Esophagus muscularis mucosa (tissue), 4 donors: Measurements from ENCODE around the gene GPATCH3. TPM values are rescaled to one million over a fixed set of nuclear protein-coding genes. Genes with fewer than 3 reads are reported as not detected.

Experiments
- DNase-seq: peaks from one replicate; pipeline ENCODE4 v3.0.0-alpha.2; 2017; ENCODE audit errors: extremely low spot score
- H3K27ac ChIP-seq, 4 donors: fragments of 200-600 bp; sonication (generic); replicated peaks in 1 of 4; 1 replicate in 3 of 4; 2 replicates in 1 of 4; pipeline ENCODE4 v1.5.1; 2016 to 2019; ENCODE audit warnings: mild to moderate bottlenecking in 1 of 4
- H3K27me3 ChIP-seq, 4 donors: fragments of 200-600 bp; sonication (generic); one replicate each; pipeline versions ENCODE4 v1.5.1 to v1.6.0; 2016 to 2019
- H3K36me3 ChIP-seq, 4 donors: fragments of 200-600 bp; sonication (generic); one replicate each; pipeline ENCODE4 v1.5.1; 2016 to 2019
- H3K4me1 ChIP-seq, 4 donors: fragments of 200-600 bp; sonication (generic); one replicate each; pipeline ENCODE4 v1.5.1; 2016 to 2019
- H3K4me3 ChIP-seq, 4 donors: fragments of 200-600 bp; sonication (generic); 1 replicate in 2 of 4; 2 replicates in 2 of 4; pipeline ENCODE4 v1.5.1; 2016 to 2019; ENCODE audit warnings: mild to moderate bottlenecking in 4 of 4, moderate library complexity in 1 of 4
- H3K9me3 ChIP-seq, 4 donors: fragments of 200-600 bp; sonication (generic); 1 replicate in 3 of 4; 2 replicates in 1 of 4; pipeline ENCODE4 v1.5.1; 2016 to 2019
- EP300 ChIP-seq: sonication (generic); formaldehyde crosslinking; IDR thresholded peaks from one replicate; pipeline ENCODE4 v1.6.1; 2017; ENCODE audit warnings: antibody characterized with exemption
- POLR2A ChIP-seq: fragments of 450-650 bp; IDR thresholded peaks from one replicate; pipeline ENCODE4 v1.6.1; 2017; ENCODE audit warnings: antibody characterized with exemption, moderate library complexity, mild to moderate bottlenecking, low read depth
- POLR2AphosphoS5 ChIP-seq, 2 donors: sonication (generic); formaldehyde crosslinking; IDR thresholded peaks; one replicate each; pipeline ENCODE4 v1.6.1; 2017; ENCODE audit warnings: antibody characterized with exemption in 2 of 2
- WGBS: methylation state at CpG from one replicate; pipeline ENCODE4 v1.1.5; 2018; 5-methylcytosine and 5-hydroxymethylcytosine counted together
- intact Hi-C: fragments of 100-400 bp; cut with DNase I; formaldehyde crosslinking; loops from one replicate; pipeline ENCODE4 v1.15.1; 2023
- total RNA-seq, 4 donors: library from RNA; depleted of rRNA; stranded (reverse); fragments of >200 nt; gene quantifications; one replicate each; pipeline versions ENCODE4 v1.1.0 to v1.2.1, GENCODE V29; 2016
- TF ChIP-seq, protein P1 (sequence below), 3 experiments: fragments of 200-600 bp in 2 of 3; fragments of 450-650 bp in 1 of 3; sonication (generic) in 2 of 3; IDR thresholded peaks; one replicate each; pipeline ENCODE4 v1.5.1; 2017 to 2019; ENCODE audit warnings: antibody characterized with exemption in 3 of 3, mild to moderate bottlenecking in 2 of 3, moderate library complexity in 1 of 3

Gene GPATCH3
- total RNA-seq, 4 donors from 2014 or later, result 7.5 to 17.0 (median 8.8) TPM

DNA sequence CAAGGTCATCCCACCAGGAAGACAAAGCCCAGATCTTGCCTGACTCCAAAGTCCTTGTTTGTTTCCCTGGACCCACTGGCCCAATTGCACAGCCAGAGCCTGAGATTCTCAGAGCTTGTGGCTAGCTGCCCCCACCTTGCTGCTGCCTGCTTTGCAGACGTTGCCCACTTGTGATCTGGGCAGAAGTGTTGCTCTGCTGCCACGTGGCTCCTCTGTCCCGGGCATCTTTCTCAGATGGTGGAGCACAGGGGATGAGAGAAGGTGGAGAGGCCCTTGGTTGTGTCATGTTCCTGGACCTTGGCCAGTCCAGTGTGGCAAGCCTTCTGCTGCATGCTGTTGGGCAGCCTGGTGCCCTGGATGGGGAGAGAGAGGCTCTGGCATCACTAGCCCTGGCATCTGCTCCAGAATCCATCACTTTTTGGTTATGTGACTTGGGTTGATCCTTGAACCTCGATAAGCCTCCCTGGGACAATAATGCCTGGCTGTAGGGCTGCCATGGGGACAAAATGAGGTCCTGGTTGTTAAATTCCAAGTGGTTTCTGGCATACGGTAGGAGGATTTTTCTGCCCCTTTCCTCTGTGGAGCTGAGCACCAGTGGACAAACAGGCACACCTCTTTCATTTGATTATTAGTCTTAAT, 15.1 kb upstream of the GPATCH3 start:
- Histone ChIP-seq H3K9me3 (no peaks in the 10 kb centered on the region), H3K36me3 (peaks cover 0 to 1% (median 0%) of the 10 kb centered on the region in 4 donors), H3K27ac (no peak overlapping the region), H3K4me1 (peaks cover 0 to 3% (median 0%) of the 10 kb centered on the region in 4 donors), H3K27me3 (no peaks in the 10 kb centered on the region), H3K4me3 (no peak overlapping the region)
- no peak for DNase-seq
- WGBS, result 63% methylated on average over 5 of the region's 5 CpGs
- intact Hi-C loops, result no loop called here
- TF ChIP-seq POLR2AphosphoS5 (IDR thresholded peaks at IDR 0.05) (no peak), POLR2A (no peak), EP300 (no peak)
- TF ChIP-seq, protein P1, sequence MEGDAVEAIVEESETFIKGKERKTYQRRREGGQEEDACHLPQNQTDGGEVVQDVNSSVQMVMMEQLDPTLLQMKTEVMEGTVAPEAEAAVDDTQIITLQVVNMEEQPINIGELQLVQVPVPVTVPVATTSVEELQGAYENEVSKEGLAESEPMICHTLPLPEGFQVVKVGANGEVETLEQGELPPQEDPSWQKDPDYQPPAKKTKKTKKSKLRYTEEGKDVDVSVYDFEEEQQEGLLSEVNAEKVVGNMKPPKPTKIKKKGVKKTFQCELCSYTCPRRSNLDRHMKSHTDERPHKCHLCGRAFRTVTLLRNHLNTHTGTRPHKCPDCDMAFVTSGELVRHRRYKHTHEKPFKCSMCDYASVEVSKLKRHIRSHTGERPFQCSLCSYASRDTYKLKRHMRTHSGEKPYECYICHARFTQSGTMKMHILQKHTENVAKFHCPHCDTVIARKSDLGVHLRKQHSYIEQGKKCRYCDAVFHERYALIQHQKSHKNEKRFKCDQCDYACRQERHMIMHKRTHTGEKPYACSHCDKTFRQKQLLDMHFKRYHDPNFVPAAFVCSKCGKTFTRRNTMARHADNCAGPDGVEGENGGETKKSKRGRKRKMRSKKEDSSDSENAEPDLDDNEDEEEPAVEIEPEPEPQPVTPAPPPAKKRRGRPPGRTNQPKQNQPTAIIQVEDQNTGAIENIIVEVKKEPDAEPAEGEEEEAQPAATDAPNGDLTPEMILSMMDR (IDR thresholded peaks at IDR 0.05), result no peak

DNA sequence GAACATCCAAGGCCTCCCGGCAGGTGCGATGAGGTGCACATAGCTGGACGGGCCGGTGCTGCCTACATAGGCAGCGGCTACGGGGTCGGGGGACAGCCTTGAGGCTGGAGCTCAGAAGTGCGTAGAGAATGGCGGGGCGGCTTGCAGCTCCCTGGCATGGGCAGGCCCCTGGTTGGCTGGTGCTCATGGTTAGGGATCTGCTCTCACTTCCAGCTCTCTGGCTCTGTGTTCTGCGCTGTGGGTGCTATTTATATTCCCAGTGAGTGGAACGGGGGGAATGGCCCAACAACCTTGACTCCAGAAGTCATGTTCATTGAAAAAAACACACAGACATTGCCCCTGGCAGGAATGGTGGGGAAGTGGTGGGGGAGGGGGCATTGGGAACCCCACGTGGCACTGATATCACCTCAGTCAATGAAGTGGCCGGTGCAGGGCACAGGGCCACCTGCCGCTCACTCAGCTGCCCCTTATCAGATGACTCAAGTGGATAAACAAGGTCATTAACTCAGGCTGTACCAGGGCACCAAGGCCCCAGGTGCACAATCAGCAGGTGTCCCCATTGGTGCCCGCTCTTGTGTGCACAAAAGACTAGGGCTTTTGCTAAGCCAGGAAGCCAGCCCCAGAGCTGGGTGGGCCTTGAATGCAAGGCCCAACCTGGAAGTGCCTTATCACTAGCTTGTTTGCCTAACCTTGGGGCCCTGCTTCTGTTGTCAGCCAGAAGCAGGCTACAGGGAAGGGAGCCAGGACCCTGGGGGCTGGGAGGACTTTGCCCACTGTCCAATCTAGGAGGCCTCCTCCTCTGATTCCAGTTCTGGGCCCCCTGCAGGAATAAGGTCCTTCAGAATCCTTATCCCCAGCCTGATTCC, 13.7 kb upstream of the GPATCH3 start, which contains the start of gene NR0B2:
TSS of gene NR0B2 (minus strand) at position 222 of the 866 bp plus-strand sequence. CDS start at position 187, 35 bp downstream.
- TF ChIP-seq, protein P1 (IDR thresholded peaks at IDR 0.05), result no peak
- TF ChIP-seq EP300 (no peak), POLR2A (no peak), POLR2AphosphoS5 (IDR thresholded peaks at IDR 0.05) (no peak)
- H3K4me3 ChIP-seq, result no peak within 1 kb of the TSS
- intact Hi-C loops, result no loop called here
- no peak for DNase-seq
- H3K4me1 ChIP-seq, result peaks cover 0 to 3% (median 0%) of the 10 kb centered on the region in 4 donors
- no peak within 1 kb of the TSS for H3K27ac ChIP-seq
- H3K36me3 ChIP-seq, result peaks cover 0 to 7% (median 0%) of the 10 kb centered on the region in 4 donors
- H3K27me3 ChIP-seq, result no peaks in the 10 kb centered on the region
- no peaks in the 10 kb centered on the region for H3K9me3 ChIP-seq
- 85% methylated on average over 13 of the region's 16 CpGs for WGBS

DNA sequence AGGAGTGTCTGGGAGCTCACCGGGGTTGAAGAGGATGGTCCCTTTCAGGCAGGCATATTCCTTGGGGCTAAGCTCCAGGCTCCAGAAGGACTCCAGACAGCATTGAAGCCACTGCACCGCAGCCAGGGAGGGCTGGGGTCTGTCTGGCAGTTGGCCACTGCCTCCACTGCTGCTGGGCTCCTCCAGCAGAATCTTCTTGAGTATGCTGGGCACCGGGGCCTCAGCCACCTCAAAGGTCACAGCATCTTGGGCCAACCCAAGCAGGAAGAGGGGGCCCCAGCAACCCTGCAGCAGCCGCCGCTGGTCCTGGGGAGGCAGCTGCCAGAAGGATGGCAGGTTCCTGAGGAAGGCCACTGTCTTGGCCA, 13.1 kb upstream of the GPATCH3 start:
- Histone ChIP-seq H3K4me1 (peaks cover 0 to 3% (median 0%) of the 10 kb centered on the region in 4 donors), H3K27ac (no peak overlapping the region), H3K9me3 (no peaks in the 10 kb centered on the region), H3K4me3 (no peak overlapping the region), H3K27me3 (no peaks in the 10 kb centered on the region), H3K36me3 (peaks cover 0 to 7% (median 0%) of the 10 kb centered on the region in 4 donors)
- no peak for DNase-seq
- intact Hi-C loops, result no loop called here
- WGBS, result 88% methylated on average over 3 of the region's 5 CpGs
- no peak for TF ChIP-seq POLR2A
- TF ChIP-seq POLR2AphosphoS5 (IDR thresholded peaks at IDR 0.05), result no peak
- TF ChIP-seq EP300, result no peak
- TF ChIP-seq, protein P1 (IDR thresholded peaks at IDR 0.05), result no peak

DNA sequence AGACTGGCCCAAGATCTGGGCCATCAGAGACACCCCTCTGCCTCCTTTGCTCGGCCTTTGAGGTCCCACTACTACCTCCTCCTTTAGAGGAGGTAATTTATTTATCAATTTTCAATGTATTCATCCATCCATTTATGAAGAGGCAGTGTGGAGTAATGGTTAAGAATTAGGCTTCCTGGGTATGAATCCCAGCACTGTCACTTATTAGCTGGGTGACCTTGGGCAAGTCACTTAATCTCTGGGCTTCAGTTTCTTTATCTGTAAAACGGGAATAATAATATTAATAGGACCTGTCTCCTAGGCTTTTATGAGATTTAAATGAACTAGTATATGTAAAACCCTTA, 11.9 kb upstream of the GPATCH3 start:
- Histone ChIP-seq H3K27me3 (no peaks in the 10 kb centered on the region), H3K9me3 (no peaks in the 10 kb centered on the region), H3K4me1 (peaks cover 0 to 3% (median 0%) of the 10 kb centered on the region in 4 donors), H3K4me3 (no peak overlapping the region), H3K27ac (no peak overlapping the region), H3K36me3 (peaks cover 0 to 7% (median 0%) of the 10 kb centered on the region in 4 donors)
- no peak for DNase-seq
- TF ChIP-seq EP300 (no peak), POLR2AphosphoS5 (IDR thresholded peaks at IDR 0.05) (no peak), POLR2A (no peak)
- TF ChIP-seq, protein P1 (IDR thresholded peaks at IDR 0.05), result no peak
- WGBS, result 68% methylated on average over 2 of the region's 2 CpGs
- intact Hi-C loops, result no loop called here
